Uterus (tissue), 4 donors: ENCODE results near the gene DNAAF1. TPM values are rescaled to one million over a fixed set of nuclear protein-coding genes. Genes with fewer than 3 reads are reported as not detected.
"Not testable (repeated sequence)": the region's sequence is repeated elsewhere in the genome, so short reads cannot be mapped to it uniquely, and the experiment has no call there.

ENCODE experiments used
- DNase-seq, 2 donors: peaks; one replicate each; pipeline ENCODE4 v3.0.0-alpha.2; 2019 to 2020
- H3K27ac ChIP-seq, 2 donors: fragments of 200-600 bp; sonication (generic); 1 replicate in 1 of 2; 2 replicates in 1 of 2; pipeline ENCODE4 v1.5.1; 2016 to 2018
- H3K27me3 ChIP-seq, 2 donors: fragments of 200-600 bp; sonication (generic); one replicate each; pipeline ENCODE4 v1.5.1; 2018 to 2019; ENCODE audit warnings: control low read depth in 1 of 2
- H3K36me3 ChIP-seq, 2 donors: fragments of 200-600 bp; sonication (generic); one replicate each; pipeline ENCODE4 v1.5.1; 2019; ENCODE audit warnings: control low read depth in 1 of 2
- H3K4me1 ChIP-seq, 2 donors: fragments of 200-600 bp; sonication (generic); one replicate each; pipeline ENCODE4 v1.5.1; 2018 to 2019; ENCODE audit warnings: control low read depth in 1 of 2
- H3K4me3 ChIP-seq, 2 donors: fragments of 200-600 bp; sonication (generic); 1 replicate in 1 of 2; 2 replicates in 1 of 2; pipeline ENCODE4 v1.5.1; 2018 to 2019; ENCODE audit warnings: mild to moderate bottlenecking in 1 of 2
- H3K9me3 ChIP-seq, 2 donors: fragments of 200-600 bp; sonication (generic); one replicate each; pipeline ENCODE4 v1.5.1; 2019; ENCODE audit warnings: control low read depth in 1 of 2
- POLR2A ChIP-seq, 2 donors: fragments of 450-650 bp; IDR thresholded peaks; one replicate each; pipeline ENCODE4 v1.6.1; 2016; ENCODE audit warnings: antibody characterized with exemption in 2 of 2, mild to moderate bottlenecking in 1 of 2, moderate library complexity in 1 of 2
- intact Hi-C: fragments of 100-400 bp; cut with DNase I; formaldehyde crosslinking; loops from one replicate; pipeline ENCODE4 v1.15.1; 2023; ENCODE audit warnings: low total_unique reads
- total RNA-seq, 4 donors: library from RNA; depleted of rRNA in 3 of 4; stranded (reverse); fragments of >200 nt in 3 of 4; gene quantifications; one replicate each; pipeline versions ENCODE4 v1.1.0 to v1.2.4, GENCODE V29; 2014 to 2023
- TF ChIP-seq, protein P1 (sequence below), 4 experiments: fragments of 200-600 bp in 2 of 4; fragments of 450-650 bp in 2 of 4; sonication (generic) in 2 of 4; IDR thresholded peaks; one replicate each; pipeline ENCODE4 v1.5.1; 2016 to 2019; ENCODE audit warnings: antibody characterized with exemption in 4 of 4, mild to moderate bottlenecking in 2 of 4, moderate library complexity in 1 of 4
- donor health status: DM: yes; HTN: yes; CAD: no.

Gene DNAAF1
- total RNA-seq, 4 donors from 2014 or later: 0.77 to 8.2 (median 2.7) TPM

DNA sequence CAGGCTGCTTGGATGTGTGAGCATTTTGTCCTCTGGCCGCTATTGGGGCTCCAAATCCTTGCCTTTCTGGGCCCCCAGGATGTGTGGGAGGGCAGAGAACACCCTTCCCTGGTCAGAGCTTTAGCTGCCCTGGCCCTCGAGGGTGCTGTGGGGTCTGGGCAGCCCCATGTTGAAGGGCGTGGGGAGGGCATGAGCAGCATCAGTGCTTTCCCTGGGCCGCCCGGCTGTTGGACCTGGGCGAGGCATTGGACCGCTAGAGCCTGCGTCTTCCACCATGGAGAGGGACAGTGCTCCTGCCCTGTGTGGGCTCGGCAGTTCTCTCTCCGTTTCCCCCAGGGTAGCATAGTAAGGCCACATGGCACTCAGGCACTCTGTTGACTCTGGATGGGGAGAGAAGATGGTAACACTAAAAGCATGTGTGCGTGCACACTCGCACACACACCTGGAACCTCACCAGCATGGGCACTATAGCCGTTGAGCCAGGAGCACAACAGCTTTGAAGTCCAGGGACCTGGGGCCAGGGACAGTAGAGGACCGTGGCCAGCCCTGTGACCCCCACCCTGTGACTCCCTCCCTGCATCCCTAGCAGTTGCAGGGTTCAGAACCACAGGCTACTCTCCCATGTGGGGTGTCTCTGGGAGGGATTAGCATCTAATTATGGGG is 52.5 kb downstream of the DNAAF1 start:
- H3K4me1 ChIP-seq: no peaks in the 10 kb centered on the region
- DNase-seq: no peak
- H3K36me3 ChIP-seq: no peaks in the 10 kb centered on the region
- H3K27me3 ChIP-seq: no peaks in the 10 kb centered on the region
- H3K9me3 ChIP-seq: no peaks in the 10 kb centered on the region
- no peak for TF ChIP-seq POLR2A (IDR thresholded peaks at IDR 0.05)
- TF ChIP-seq, protein P1, sequence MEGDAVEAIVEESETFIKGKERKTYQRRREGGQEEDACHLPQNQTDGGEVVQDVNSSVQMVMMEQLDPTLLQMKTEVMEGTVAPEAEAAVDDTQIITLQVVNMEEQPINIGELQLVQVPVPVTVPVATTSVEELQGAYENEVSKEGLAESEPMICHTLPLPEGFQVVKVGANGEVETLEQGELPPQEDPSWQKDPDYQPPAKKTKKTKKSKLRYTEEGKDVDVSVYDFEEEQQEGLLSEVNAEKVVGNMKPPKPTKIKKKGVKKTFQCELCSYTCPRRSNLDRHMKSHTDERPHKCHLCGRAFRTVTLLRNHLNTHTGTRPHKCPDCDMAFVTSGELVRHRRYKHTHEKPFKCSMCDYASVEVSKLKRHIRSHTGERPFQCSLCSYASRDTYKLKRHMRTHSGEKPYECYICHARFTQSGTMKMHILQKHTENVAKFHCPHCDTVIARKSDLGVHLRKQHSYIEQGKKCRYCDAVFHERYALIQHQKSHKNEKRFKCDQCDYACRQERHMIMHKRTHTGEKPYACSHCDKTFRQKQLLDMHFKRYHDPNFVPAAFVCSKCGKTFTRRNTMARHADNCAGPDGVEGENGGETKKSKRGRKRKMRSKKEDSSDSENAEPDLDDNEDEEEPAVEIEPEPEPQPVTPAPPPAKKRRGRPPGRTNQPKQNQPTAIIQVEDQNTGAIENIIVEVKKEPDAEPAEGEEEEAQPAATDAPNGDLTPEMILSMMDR (IDR thresholded peaks at IDR 0.05): no peak
- no peak overlapping the region for H3K27ac ChIP-seq
- H3K4me3 ChIP-seq: no peak overlapping the region
- intact Hi-C loops: no loop called here

DNA sequence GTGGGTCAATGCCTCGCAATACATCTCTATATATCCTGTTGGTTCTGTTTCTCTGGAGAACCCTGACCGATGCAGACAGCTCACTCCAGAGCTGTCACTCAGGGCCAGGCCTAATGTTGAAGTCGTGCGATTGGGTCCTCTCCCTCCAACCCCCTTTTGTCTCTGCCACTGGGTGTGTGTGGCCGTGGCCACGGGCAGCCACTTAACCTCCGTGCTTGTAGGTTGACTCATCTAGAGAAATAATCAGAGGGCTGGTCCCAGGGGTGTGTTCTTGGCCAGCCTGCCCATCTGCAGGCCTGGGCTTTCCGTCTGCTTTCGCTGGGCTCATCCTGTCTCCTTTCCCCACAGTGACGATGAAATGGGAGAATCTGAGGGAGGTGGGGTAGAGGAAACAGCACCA is 53.3 kb downstream of the DNAAF1 start:
- no peaks in the 10 kb centered on the region for H3K4me1 ChIP-seq
- H3K4me3 ChIP-seq: no peak overlapping the region
- no peak overlapping the region for H3K27ac ChIP-seq
- no peak for DNase-seq
- TF ChIP-seq, protein P1 (IDR thresholded peaks at IDR 0.05): no peak
- no peak for TF ChIP-seq POLR2A (IDR thresholded peaks at IDR 0.05)
- H3K9me3 ChIP-seq: no peaks in the 10 kb centered on the region
- intact Hi-C loops: no loop called here
- no peaks in the 10 kb centered on the region for H3K36me3 ChIP-seq
- H3K27me3 ChIP-seq: no peaks in the 10 kb centered on the region

DNA sequence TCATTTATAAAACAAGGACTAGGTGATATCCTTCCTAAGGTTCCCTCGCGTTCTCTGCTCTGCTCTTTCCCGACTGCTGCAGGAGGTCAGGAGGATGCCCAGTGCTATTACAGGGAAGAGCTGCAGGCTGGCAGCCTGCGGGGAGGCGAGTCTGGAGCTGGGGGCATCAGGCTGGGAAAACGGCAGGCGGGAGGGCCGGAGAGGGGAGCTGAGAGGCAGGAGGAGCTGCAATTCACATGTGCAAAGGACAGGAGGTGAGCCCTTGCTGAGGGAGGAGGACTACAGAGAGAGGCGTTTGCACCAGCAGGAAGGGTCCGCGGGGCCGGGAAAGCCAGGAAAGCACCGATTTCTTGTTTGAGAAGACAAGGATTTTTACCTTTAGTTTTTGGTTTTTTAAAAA is 54.0 kb downstream of the DNAAF1 start:
- TF ChIP-seq, protein P1 (IDR thresholded peaks at IDR 0.05): no peak
- TF ChIP-seq POLR2A (IDR thresholded peaks at IDR 0.05): no peak
- intact Hi-C loops: no loop called here
- H3K36me3 ChIP-seq: no peaks in the 10 kb centered on the region
- H3K27me3 ChIP-seq: no peaks in the 10 kb centered on the region
- H3K27ac ChIP-seq: no peak overlapping the region
- H3K4me3 ChIP-seq: no peak overlapping the region
- H3K4me1 ChIP-seq: no peaks in the 10 kb centered on the region
- no peak for DNase-seq
- H3K9me3 ChIP-seq: no peaks in the 10 kb centered on the region

DNA sequence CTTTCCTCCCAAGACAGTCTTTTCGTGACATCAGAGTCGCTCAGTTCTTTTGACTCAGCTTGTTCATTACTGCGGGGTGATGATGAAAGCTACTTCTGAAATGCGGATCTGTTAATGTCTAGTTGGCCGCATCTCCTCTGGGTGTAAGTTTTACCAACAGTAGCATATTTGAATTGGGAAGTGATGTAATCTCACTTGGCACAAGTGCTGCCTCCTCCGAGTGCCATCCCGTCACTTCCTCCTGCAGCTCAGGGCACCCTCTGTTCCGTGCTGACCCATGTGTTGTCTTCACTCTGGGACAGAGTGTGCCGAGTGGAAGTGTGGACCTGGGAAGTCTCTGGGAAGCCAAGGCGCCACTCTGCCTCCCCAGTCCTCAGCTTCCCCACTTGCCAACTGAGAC is 54.8 kb downstream of the DNAAF1 start:
- H3K9me3 ChIP-seq: no peaks in the 10 kb centered on the region
- DNase-seq: no peak
- no peaks in the 10 kb centered on the region for H3K36me3 ChIP-seq
- H3K27ac ChIP-seq: no peak overlapping the region
- no peaks in the 10 kb centered on the region for H3K27me3 ChIP-seq
- intact Hi-C loops: no loop called here
- H3K4me1 ChIP-seq: no peaks in the 10 kb centered on the region
- no peak for TF ChIP-seq POLR2A (IDR thresholded peaks at IDR 0.05)
- TF ChIP-seq, protein P1 (IDR thresholded peaks at IDR 0.05): no peak
- no peak overlapping the region for H3K4me3 ChIP-seq

DNA sequence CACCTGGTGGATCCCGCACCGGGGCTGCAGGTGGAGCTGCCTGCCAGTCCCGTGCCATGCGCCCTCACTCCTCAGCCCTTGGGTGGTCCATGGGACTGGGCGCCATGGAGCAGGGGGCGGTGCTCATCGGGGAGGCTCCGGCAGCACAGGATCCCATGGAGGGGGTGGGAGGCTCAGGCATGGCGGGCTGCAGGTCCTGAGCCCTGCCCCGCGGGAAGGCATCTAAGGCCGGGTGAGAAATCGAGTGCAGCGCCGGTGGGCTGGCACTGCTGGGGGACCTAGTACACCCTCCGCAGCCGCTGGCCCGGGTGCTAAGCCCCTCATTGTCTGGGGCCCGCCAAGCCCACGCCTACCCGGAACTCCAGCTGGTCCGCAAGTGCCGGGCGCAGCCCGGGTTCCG is 59.4 kb downstream of the DNAAF1 start:
- H3K36me3 ChIP-seq: not testable (repeated sequence)

DNA sequence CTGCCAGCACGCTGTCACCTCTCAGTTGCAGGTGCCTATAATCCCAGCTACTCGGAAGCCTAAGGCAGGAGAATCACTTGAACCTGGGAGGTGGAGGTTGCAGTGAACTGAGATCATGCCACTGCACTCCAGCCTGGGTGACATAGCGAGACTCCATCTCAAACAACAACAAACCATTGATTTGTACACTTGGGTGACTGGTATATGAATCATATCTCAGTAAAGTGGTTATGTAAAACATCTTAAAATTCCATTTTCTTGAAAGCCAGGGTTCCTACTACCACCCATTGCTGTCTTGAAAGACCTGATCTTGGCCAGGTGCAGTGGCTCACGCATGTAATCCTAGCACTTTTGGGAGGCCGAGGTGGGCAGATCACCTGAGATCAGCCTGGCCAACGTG is 60.0 kb downstream of the DNAAF1 start:
- H3K27ac ChIP-seq, intact Hi-C loops, H3K4me3 ChIP-seq, H3K9me3 ChIP-seq, H3K36me3 ChIP-seq, H3K4me1 ChIP-seq, H3K27me3 ChIP-seq, DNase-seq: not testable (repeated sequence)

More for the DNA sequence above, 59.4 kb downstream of the DNAAF1 start:
- H3K9me3 ChIP-seq, H3K4me1 ChIP-seq, H3K4me3 ChIP-seq, H3K27me3 ChIP-seq, H3K27ac ChIP-seq, intact Hi-C loops, DNase-seq: not testable (repeated sequence)
